MM.1S (cell line): ENCODE data around the gene DDOST.

ENCODE experiments used
- CTCF ChIP-seq: fragments of 300-600 bp; sonication (generic); IDR thresholded peaks from 2 replicates; pipeline ENCODE4 v1.5.1; 2016; ENCODE audit warnings: antibody characterized with exemption, low read length, mixed read lengths
- EZH2 ChIP-seq: fragments of 300-600 bp; sonication (generic); optimal IDR thresholded peaks from 2 replicates; pipeline ENCODE3; 2017; ENCODE audit warnings: low read depth, mild to moderate bottlenecking, antibody characterized with exemption, low read length, mixed read lengths
- EZH2phosphoT487 ChIP-seq: fragments of 300-600 bp; sonication (generic); IDR thresholded peaks from 2 replicates; pipeline ENCODE4 v1.6.1; 2018; ENCODE audit warnings: antibody characterized with exemption, low read length

- TF ChIP-seq CTCF (no peak), EZH2phosphoT487 (no peak), EZH2 (no peak)
Measured at GRCh38 chr1:20695515-20695914, 34.3 kb upstream of the DDOST start.
